ENCODE measurements around the gene TLE4. TPM values are rescaled to one million over a fixed set of nuclear protein-coding genes. Genes with fewer than 3 reads are reported as not detected.
A peak's percentile ranks its signal among the peaks of the same experiment; 100 is the strongest.
"Not testable (repeated sequence)": the region's sequence is repeated elsewhere in the genome, so short reads cannot be mapped to it uniquely, and the experiment has no call there.

Gene TLE4
- total RNA-seq, 1 donor from 2014 or later: 3.4 TPM

DNA sequence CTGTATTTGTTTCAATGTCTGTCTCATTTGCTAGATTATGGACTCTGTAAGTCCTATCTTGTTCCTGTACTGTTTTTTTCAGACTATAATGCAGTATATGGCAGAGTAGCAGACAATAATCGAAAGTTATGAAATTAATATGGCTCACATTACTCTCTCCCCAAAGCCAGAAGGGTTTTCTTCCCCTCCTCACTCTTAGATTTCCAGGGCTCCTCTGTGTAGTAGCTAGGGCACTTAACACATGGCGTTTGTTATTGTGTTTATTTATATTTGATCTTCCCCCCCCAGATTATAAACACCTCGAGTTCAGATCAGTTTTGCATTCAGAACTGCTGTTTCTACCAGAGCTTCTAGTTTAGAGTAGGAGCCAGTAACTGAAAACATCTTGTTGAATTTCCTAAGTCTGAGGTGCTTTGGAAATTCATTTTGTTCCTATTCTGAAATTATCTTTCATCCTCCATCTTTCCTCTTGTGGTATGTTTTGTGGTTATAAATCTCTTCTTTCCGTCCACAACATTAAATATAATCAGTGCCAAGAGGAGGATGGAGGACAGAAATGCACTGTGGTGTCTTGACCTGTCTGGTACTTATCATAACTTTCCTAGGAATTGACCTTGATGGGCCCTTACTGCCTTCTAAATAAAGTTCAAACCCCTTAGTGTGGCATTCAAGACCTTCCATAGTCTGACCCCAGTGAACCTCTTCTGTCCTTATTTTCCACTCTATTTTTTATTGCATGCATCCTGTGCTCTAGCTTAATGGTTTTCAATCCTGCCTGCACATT is 27.0 kb downstream of the TLE4 start:
- ATAC-seq (no peak), DNase-seq (ENCODE audit: low spot score) (no peak)

- DNase-seq (ENCODE audit: low spot score): no peak
- no peak for ATAC-seq
Measured at GRCh38 chr9:79600466-79600865, 28.7 kb downstream of the TLE4 start.

DNA sequence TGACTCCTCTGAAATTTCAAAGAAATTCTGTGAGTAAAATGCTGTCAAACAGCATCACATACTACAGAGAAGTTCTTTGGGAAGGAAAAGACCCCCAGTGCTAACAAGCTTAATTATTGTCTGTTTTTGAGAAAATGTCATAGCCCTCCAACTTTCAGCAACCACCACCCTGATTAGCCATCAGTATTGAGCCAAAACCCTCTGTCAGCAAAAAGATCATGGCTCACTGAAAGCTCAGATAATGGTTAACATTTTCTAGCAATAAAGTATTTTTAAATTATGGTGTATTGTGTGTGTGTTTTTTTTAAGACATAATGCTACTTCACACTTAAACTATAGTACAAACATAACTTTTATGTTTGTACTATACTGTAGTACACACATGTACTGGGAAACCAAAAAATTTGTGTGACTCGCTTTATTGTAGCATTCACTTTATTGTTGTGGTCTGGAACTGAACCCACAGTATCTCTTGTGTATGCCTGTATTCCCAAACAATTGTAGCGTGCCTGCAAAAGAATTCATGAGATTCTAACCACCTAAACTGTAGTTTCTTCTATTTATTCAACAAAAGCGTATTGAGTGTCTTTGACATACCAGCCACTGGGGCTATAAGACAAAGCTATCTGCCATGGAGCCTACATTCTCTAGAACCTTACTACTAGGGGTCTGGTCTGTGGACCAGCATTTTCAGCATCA is 31.6 kb downstream of the TLE4 start:
- ATAC-seq: no peak
- no peak for DNase-seq (ENCODE audit: low spot score)

GRCh38 chr9:79604149-79604548 is 32.4 kb downstream of the TLE4 start:
- DNase-seq (ENCODE audit: low spot score): no peak
- ATAC-seq: no peak

DNA sequence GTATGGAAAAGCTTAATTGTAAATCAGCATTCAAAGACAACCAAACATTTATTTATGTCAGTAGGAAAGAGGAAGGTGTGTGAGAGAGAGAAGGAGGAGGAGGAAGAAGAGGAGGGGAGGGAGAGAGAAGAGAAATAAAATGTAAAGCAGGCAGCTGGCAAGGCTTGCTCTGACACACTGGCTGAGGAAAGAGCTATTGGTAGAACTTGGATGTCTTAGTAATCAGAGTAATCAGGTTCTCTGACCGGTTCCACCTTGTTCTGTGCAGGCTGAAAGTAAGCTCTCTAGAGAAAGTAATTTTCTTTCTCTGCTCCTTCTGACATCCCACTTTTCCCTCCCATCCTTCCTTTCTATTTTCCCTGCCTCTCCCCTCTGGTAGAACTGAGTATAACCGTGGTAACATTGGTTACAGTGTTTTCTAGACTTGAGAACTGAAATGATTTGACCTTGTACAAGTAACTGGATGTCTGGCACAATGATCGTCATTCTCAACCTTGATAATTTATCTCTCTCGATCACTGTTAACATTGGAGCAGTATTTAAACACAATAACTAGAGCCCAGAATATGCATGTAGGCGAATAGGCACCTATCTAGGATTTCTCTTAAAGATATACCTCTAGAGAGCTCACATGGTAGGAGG is 33.3 kb downstream of the TLE4 start:
- no peak for ATAC-seq

GRCh38 chr9:79606529-79606928 is 34.8 kb downstream of the TLE4 start:
- not testable (repeated sequence) for ATAC-seq; DNase-seq (ENCODE audit: low spot score)

More for the DNA sequence above, 33.3 kb downstream of the TLE4 start:
- no peak for DNase-seq (ENCODE audit: low spot score)

- ATAC-seq (no peak), DNase-seq (ENCODE audit: low spot score) (no peak)
Measured at GRCh38 chr9:79609468-79610018, 37.8 kb downstream of the TLE4 start.

DNA sequence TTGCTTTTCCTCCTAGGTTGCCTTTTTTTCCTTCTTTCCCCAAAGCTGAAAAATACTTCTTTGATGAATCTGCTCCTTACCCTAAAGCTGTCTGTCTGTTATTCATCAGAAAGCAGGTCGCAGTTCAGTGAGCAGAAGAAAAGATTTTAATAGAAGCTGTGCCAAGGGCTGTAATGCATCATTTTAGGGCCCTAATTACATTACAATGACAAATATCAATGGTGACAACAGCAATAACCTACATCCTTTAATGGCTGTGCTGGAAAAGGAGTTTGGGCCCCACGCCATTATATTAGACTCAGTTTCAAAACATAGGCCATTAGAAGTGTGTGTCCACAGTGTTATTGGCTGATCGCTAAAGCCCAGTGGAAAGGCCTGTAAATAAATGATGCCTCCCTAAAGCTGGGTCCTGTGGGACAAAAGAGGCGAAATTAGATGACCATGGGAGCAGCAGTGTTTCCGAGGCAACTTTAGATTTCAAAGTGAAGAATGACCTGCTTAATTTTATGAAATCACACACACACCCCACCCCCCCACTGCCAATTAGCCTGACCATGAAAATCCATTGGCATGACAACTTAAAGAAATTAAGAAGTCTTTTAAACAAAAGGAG is 38.4 kb downstream of the TLE4 start:
- DNase-seq (ENCODE audit: low spot score): no peak
- no peak for ATAC-seq

GRCh38 chr9:79610791-79611614 is 39.2 kb downstream of the TLE4 start:
- ATAC-seq: peak; percentile 21
- no peak for DNase-seq (ENCODE audit: low spot score)

DNA sequence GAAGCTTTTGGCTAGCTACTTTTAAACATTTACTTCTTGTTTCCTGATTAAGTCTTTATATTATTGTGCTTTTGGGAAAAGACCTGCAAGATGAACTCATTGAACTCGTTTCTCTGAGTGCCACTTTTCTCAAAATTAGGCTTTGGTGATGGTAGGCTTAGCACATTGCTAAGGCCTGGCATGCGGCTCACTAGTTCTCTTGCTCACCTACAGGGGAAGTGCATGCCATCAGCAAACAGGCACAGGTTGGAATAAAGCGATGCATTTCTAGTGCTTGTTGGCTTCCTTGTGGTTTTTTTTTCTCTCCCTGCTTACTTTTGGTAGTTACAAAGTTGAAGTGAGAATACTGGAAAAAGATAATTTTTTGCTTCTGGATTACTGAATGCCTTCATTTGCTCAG is 41.4 kb downstream of the TLE4 start:
- no peak for ATAC-seq
- DNase-seq (ENCODE audit: low spot score): no peak

GRCh38 chr9:79615038-79615437 is 43.3 kb downstream of the TLE4 start:
- DNase-seq (ENCODE audit: low spot score) (no peak), ATAC-seq (no peak)

DNA sequence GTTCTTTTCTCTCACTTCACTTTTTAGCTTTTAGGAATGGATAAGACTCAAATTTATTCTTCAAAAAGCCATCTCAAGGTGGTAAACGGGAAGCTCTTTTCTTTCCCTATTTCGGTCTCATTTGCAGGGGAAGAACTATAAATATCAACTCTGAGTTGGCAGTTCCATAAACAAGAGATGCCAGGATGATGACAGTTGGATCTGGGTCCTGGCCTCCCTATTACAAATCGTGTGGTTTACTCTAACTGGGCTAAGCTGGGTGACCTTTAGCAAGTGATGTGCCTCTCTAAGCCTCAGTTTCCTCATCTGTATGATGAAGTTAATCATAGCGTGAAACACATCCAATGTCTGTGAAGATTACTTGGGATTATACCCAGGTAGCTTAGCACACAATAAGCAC is 44.2 kb downstream of the TLE4 start:
- ATAC-seq (no peak), DNase-seq (ENCODE audit: low spot score) (no peak)

DNA sequence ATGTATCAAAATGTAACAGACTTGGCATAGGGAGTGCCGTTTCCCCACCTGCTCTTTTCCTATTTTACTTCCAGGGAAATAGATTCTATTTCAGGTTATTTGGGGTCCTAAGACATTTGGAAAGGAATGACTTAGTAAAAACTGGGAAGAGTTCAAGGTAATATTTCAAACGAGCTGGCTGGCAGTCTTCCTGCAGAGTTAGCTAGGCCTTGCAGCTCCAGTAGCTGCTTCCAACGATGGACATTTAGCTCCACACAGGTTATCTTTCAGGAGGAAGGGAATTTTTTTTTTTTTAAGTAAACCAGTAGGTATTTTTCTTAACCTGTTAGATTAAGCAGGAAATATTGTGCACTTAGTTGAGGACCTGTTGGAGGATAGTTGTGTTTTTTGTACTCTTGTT is 45.2 kb downstream of the TLE4 start:
- ATAC-seq (no peak), DNase-seq (ENCODE audit: low spot score) (no peak)

- peak; percentile 50 for DNase-seq (ENCODE audit: low spot score)
- peak; percentile 77 for ATAC-seq
Measured at GRCh38 chr9:79617395-79617794, 45.6 kb downstream of the TLE4 start.

GRCh38 chr9:79619930-79620329 is 48.2 kb downstream of the TLE4 start:
- ATAC-seq: no peak
- no peak for DNase-seq (ENCODE audit: low spot score)

DNA sequence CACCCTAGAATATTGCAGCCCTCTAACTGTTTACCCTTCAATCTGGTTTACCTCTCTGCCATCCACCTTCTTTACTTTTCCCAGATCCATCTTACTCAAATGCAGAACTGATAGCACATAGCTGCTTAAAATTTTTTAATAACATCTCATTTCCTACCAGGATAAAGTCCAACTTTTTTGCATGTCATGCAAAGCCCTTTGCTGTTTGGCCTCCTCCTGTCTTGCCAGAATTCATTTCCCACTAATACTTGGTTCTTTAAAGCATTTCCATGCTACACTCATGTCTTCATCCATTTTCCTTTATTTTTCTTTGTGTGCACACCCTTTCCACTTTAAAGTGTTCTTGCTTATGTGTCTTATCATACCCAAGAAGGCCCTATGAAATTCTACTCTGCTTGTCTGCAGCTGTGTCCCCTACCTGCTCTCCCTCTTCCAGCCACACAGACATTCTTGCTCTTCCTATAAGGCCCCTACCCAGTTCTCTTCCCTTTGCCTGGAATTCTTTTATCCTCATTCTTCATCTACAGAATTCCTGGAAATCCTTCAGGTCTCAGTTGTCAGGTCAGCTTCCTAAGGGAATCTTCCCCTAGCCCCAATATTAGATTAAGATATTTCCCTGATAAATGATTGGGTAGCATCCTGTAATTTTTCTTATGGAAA is 50.3 kb downstream of the TLE4 start:
- ATAC-seq (no peak), DNase-seq (ENCODE audit: low spot score) (no peak)

DNA sequence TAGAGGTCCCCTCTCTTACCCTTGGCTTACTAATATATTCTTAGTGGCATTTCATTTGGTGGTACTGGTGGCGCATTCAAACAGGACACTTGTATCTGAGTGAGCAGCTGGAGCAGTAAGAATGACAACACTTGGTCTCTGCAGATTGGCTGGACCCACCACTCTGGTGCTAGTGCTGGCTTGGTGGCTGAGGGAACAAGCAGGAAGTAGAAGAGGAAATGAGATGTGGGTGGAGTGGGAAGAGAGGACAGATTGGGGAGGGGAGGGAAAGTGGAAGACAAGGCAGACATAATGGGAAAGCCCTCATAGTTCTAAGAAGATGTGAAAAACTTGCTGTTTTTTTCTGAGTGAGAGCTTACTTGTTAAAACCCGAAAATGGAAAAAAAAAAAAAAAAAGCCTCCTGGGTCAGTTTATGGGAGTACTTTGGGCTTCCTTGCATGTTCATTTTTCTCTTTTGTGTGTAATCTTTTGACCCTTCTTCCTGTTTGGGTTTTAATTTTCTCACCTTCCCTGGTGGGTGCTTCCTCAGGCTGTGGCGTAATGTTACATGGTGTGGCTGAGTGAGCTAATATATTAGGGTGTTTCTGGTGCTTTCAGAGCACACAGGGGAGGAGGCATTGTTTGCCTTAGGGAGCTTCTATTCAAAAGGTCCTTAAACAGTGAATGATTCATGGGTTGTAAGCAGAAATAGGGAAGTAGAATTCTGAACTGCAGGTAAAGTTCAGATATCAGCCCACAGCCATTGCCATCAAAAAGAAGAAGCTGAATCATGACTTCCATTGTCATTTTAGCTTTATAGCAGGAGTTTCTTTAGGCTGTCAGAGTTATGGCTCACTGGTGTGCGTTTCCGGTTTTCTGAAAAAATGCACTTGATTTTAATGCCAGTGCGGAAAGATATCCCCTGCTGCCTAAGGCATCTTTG is 52.3 kb downstream of the TLE4 start:
- ATAC-seq: peak; percentile 73
- no peak for DNase-seq (ENCODE audit: low spot score)

DNA sequence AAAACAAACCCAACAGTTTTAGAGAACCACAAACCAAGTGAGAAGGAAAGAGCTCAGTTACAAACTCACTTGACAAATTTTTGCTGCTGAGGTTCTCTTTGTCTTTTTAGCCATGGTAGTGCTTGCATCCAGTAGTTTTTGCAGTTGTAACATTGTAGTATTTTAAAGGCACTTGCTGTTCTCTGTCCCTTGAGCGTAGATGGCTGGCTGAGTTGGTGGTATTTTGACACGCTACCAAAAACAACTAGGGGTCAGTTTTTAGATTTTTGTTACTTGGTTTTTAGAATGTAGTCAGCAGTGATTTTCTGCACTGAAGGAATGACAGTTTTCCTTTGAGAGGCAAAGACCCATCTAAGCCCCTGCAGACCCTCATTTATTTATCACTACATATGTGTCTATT is 58.0 kb downstream of the TLE4 start:
- DNase-seq (ENCODE audit: low spot score): no peak
- no peak for ATAC-seq
